Uterus (tissue), 2 donors: Measurements from ENCODE around the gene PAM.

Experiments used
- POLR2A ChIP-seq, 2 donors: fragments of 450-650 bp; IDR thresholded peaks; one replicate each; pipeline ENCODE4 v1.6.1; 2016; ENCODE audit warnings: antibody characterized with exemption in 2 of 2, mild to moderate bottlenecking in 1 of 2, moderate library complexity in 1 of 2
- TF ChIP-seq, protein P1 (sequence below), 4 experiments: fragments of 200-600 bp in 2 of 4; fragments of 450-650 bp in 2 of 4; sonication (generic) in 2 of 4; IDR thresholded peaks; one replicate each; pipeline ENCODE4 v1.5.1; 2016 to 2019; ENCODE audit warnings: antibody characterized with exemption in 4 of 4, mild to moderate bottlenecking in 2 of 4, moderate library complexity in 1 of 4

DNA sequence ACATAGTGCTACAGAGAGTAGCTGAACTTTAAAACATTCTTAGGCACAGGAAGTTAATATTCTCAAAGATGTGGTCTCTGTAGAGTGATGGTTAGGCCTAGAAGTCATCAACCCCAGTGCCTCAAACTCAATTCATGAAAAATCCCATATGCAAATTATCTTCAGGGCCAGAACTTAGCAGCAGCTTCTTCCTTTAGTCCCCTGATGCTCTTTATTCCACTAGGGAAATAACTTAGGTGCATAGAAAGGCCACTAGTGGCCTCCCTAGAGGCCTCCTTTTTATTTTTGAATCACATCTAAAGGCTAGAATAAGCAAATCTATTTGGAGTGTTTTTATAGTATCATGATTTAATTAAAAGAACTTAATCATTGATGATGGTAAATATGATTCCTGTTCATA, 276.5 kb downstream of the PAM start:
- TF ChIP-seq, protein P1, sequence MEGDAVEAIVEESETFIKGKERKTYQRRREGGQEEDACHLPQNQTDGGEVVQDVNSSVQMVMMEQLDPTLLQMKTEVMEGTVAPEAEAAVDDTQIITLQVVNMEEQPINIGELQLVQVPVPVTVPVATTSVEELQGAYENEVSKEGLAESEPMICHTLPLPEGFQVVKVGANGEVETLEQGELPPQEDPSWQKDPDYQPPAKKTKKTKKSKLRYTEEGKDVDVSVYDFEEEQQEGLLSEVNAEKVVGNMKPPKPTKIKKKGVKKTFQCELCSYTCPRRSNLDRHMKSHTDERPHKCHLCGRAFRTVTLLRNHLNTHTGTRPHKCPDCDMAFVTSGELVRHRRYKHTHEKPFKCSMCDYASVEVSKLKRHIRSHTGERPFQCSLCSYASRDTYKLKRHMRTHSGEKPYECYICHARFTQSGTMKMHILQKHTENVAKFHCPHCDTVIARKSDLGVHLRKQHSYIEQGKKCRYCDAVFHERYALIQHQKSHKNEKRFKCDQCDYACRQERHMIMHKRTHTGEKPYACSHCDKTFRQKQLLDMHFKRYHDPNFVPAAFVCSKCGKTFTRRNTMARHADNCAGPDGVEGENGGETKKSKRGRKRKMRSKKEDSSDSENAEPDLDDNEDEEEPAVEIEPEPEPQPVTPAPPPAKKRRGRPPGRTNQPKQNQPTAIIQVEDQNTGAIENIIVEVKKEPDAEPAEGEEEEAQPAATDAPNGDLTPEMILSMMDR (IDR thresholded peaks at IDR 0.05) = no peak
- no peak for TF ChIP-seq POLR2A (IDR thresholded peaks at IDR 0.05)
